Peyer's patch (tissue), 4 donors: Measurements from ENCODE around the gene C4orf36.

ENCODE experiments used
- CTCF ChIP-seq, 6 experiments: fragments of 450-650 bp in 4 of 6; fragments of 200-600 bp in 2 of 6; sonication (generic) in 1 of 6; IDR thresholded peaks; one replicate each; pipeline ENCODE4 v1.5.1; 2017 to 2019; ENCODE audit warnings: antibody characterized with exemption in 6 of 6, mild to moderate bottlenecking in 3 of 6, moderate library complexity in 1 of 6
- POLR2A ChIP-seq, 2 donors: fragments of 450-650 bp; IDR thresholded peaks; one replicate each; pipeline ENCODE4 v1.5.1; 2017; ENCODE audit warnings: antibody characterized with exemption in 2 of 2, mild to moderate bottlenecking in 2 of 2, moderate library complexity in 2 of 2

DNA sequence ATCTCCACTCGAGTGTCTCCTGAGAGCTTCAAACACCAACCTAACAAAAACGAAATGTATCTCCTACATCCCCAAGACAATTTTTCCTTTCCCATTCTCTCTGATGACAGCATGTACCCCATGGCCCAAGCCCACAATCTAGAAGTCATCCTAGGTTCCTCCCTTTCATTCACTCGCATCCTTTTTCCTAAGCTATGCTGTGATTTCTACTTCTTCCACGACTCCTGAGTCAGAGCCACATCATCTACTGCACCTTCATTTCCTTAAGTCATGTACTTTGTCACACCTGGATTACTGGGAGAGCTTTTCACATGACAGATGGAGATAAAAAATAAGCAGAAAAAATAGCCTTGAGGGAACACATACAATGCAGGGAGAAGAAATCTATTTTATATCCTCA is 20.1 kb downstream of the C4orf36 start:
- no peak for TF ChIP-seq CTCF (IDR thresholded peaks at IDR 0.05)
- no peak for TF ChIP-seq POLR2A (IDR thresholded peaks at IDR 0.05)
